ENCODE results near the gene RABGAP1L.

DNA sequence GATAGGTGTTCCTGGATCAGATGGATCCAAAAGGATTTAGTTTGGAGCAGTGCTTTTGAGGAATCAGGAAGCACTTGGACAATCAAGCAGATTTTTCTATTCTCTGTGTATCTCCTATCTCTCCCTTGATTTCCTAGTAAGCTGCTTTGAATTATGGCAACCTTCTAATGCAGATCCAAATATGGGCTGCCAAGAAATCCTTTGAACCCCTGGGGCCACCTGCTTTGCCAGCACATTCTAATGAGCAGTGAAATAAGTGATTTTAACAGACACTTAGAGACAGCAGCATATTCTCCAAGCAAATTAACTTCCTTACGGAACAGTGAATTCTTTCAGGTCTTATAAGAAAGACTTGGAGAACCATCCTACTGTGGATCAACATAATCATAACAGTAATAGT is 483.9 kb downstream of the RABGAP1L start:
- TF ChIP-seq, protein P1, sequence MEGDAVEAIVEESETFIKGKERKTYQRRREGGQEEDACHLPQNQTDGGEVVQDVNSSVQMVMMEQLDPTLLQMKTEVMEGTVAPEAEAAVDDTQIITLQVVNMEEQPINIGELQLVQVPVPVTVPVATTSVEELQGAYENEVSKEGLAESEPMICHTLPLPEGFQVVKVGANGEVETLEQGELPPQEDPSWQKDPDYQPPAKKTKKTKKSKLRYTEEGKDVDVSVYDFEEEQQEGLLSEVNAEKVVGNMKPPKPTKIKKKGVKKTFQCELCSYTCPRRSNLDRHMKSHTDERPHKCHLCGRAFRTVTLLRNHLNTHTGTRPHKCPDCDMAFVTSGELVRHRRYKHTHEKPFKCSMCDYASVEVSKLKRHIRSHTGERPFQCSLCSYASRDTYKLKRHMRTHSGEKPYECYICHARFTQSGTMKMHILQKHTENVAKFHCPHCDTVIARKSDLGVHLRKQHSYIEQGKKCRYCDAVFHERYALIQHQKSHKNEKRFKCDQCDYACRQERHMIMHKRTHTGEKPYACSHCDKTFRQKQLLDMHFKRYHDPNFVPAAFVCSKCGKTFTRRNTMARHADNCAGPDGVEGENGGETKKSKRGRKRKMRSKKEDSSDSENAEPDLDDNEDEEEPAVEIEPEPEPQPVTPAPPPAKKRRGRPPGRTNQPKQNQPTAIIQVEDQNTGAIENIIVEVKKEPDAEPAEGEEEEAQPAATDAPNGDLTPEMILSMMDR (conservative IDR thresholded peaks at IDR 0.05) = no peak
- no peak for TF ChIP-seq EZH2 (IDR thresholded peaks at IDR 0.05; ENCODE audit: low read depth)
